Measurements from ENCODE around the gene MARVELD3. TPM values are rescaled to one million over a fixed set of nuclear protein-coding genes. Genes with fewer than 3 reads are reported as not detected.

Gene MARVELD3
- total RNA-seq, 1 donor from 2014 or later, result 32.3 TPM

- Mint-ChIP-seq H3K4me1 (ENCODE audit: low read depth) (no peaks in the 10 kb centered on the region), H3K36me3 (ENCODE audit: insufficient read depth) (no peaks in the 10 kb centered on the region), H3K4me3 (ENCODE audit: low read depth) (no peak overlapping the region), H3K27me3 (no peaks in the 10 kb centered on the region), H3K27ac (no peak overlapping the region), H3K9me3 (ENCODE audit: low read depth) (no peaks in the 10 kb centered on the region)
- no peak for TF ChIP-seq CTCF (IDR thresholded peaks at IDR 0.05; ENCODE audit: unreplicated experiment)
- no peak for DNase-seq (ENCODE audit: low spot score, unreplicated experiment)
Measured at GRCh38 chr16:71622088-71622487, 3.9 kb upstream of the MARVELD3 start.

GRCh38 chr16:71623597-71623996, 2.4 kb upstream of the MARVELD3 start:
- Mint-ChIP-seq H3K36me3 (ENCODE audit: insufficient read depth) (peaks cover 3% of the 10 kb centered on the region), H3K27me3 (no peaks in the 10 kb centered on the region), H3K9me3 (ENCODE audit: low read depth) (no peaks in the 10 kb centered on the region), H3K4me3 (ENCODE audit: low read depth) (no peak overlapping the region), H3K27ac (no peak overlapping the region), H3K4me1 (ENCODE audit: low read depth) (peaks cover 6% of the 10 kb centered on the region)
- TF ChIP-seq CTCF (IDR thresholded peaks at IDR 0.05; ENCODE audit: unreplicated experiment), result no peak
- DNase-seq (ENCODE audit: low spot score, unreplicated experiment), result no peak

GRCh38 chr16:71625113-71625850, 702 bp upstream of the MARVELD3 start:
- peaks cover 16% of the 10 kb centered on the region for H3K4me1 Mint-ChIP-seq (ENCODE audit: low read depth)
- no peaks in the 10 kb centered on the region for H3K9me3 Mint-ChIP-seq (ENCODE audit: low read depth)
- H3K27ac Mint-ChIP-seq, result no peak overlapping the region
- H3K4me3 Mint-ChIP-seq (ENCODE audit: low read depth), result peak overlapping the region; percentile 86
- DNase-seq (ENCODE audit: low spot score, unreplicated experiment), result no peak
- H3K27me3 Mint-ChIP-seq, result no peaks in the 10 kb centered on the region
- peaks cover 10% of the 10 kb centered on the region for H3K36me3 Mint-ChIP-seq (ENCODE audit: insufficient read depth)
- no peak for TF ChIP-seq CTCF (IDR thresholded peaks at IDR 0.05; ENCODE audit: unreplicated experiment)

GRCh38 chr16:71626858-71627213, 852 bp downstream of the MARVELD3 start:
- H3K36me3 Mint-ChIP-seq (ENCODE audit: insufficient read depth), result peaks cover 13% of the 10 kb centered on the region
- H3K4me1 Mint-ChIP-seq (ENCODE audit: low read depth), result peaks cover 16% of the 10 kb centered on the region
- H3K4me3 Mint-ChIP-seq (ENCODE audit: low read depth), result peak overlapping the region; percentile 86
- H3K27ac Mint-ChIP-seq, result peak overlapping the region; percentile 95
- H3K27me3 Mint-ChIP-seq, result no peaks in the 10 kb centered on the region
- no peak for TF ChIP-seq CTCF (IDR thresholded peaks at IDR 0.05; ENCODE audit: unreplicated experiment)
- no peaks in the 10 kb centered on the region for H3K9me3 Mint-ChIP-seq (ENCODE audit: low read depth)
- DNase-seq (ENCODE audit: low spot score, unreplicated experiment), result peak; percentile 41

GRCh38 chr16:71627731-71628181, 1.8 kb downstream of the MARVELD3 start:
- Mint-ChIP-seq H3K9me3 (ENCODE audit: low read depth) (no peaks in the 10 kb centered on the region), H3K27me3 (no peaks in the 10 kb centered on the region), H3K4me1 (ENCODE audit: low read depth) (peaks cover 16% of the 10 kb centered on the region), H3K4me3 (ENCODE audit: low read depth) (peak overlapping the region; percentile 86), H3K27ac (peak overlapping the region; percentile 45), H3K36me3 (ENCODE audit: insufficient read depth) (peaks cover 15% of the 10 kb centered on the region)
- TF ChIP-seq CTCF (IDR thresholded peaks at IDR 0.05; ENCODE audit: unreplicated experiment), result no peak
- no peak for DNase-seq (ENCODE audit: low spot score, unreplicated experiment)

Data from progenitor cell of endocrine pancreas (in vitro differentiated cells).